ENCODE measurements around the gene MCOLN3. TPM values are rescaled to one million over a fixed set of nuclear protein-coding genes. Genes with fewer than 3 reads are reported as not detected.

MCOLN3 gene, protein sequence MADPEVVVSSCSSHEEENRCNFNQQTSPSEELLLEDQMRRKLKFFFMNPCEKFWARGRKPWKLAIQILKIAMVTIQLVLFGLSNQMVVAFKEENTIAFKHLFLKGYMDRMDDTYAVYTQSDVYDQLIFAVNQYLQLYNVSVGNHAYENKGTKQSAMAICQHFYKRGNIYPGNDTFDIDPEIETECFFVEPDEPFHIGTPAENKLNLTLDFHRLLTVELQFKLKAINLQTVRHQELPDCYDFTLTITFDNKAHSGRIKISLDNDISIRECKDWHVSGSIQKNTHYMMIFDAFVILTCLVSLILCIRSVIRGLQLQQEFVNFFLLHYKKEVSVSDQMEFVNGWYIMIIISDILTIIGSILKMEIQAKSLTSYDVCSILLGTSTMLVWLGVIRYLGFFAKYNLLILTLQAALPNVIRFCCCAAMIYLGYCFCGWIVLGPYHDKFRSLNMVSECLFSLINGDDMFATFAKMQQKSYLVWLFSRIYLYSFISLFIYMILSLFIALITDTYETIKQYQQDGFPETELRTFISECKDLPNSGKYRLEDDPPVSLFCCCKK
- total RNA-seq = 0.33 and 1.0 TPM in 2 replicates

DNA sequence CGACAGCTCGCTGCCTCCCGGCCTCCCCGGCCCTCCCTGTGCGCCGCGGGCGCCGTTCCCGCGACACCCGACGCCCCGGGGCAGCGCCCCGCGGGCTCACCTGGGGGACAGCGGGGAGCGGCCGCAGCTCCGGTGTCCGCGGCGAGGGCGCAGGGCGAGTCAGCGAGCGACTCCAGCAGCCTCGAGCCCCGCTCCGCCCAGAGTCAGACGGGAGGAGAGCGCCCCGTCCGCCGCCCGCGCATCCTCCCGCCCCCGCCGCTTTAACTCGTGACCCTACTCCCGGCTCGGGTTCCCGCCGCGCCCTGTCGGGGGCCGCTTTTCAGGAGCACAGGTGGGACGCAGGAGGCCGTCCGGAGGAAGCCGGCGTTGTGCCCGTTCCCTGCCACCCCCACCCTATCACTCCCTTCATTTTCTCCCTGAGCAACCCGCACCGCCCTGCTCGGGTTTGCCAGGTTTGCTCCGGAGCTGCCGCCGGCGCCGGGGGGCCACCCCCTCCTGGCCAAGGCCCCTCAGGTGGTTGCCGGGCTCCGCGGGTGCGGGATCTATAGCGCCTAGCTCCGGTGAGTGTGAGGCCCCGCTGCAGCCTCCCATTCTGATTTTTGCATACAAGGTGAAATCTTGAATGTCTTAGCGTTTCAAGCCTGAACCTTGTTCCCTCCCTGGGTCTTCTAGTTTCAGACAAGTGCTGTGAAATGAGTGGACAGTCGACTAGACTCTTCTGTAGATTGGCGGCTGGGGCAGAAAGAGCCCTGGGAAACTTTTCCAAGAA, at the start of gene MCOLN3:
TSS of gene MCOLN3 (minus strand) at position 205 of the 769 bp plus-strand sequence. CDS start 3,140 bp downstream, outside the sequence.

DNA sequence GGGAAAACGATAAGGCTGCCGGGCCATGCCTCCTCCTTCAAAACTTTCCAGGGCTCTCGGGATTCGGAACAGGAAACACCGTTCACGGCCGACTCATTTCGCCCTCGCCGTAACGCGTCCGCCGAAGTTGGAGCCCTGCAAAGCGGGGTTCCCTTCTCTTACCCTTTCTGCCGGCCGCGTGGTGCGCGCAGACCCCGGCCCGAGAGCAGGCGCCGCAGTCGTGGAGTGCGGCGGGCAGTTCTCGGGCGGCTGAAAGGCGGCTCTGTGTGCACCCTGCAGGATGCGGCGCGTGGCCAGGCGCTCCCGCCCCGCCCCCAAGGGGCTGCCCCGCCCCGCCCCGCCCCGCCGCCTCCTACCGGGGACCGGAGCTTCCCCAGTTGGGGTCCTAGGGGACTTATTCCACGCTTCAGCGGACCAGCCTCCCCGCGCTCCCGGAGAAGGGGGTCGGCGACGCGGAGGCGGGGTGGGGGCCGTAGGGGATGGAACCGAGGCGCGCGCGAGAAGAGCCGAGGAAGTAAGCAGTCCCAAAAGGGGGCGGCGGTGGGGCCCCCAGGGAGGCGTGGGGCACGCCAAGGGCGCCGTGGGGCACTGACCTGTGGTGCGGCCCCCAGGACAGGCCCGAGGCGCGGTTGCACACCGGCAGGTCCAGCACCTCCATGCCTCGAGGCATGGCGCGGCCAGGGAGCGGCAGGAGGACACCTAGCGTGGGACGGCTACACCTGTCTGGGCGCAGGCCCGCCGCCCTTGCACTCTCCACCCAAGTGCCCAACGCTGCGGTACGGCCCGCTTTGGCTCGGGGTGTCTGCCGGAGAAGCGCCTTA, 51.2 kb downstream of the MCOLN3 start, which contains the start of gene MCOLN2:
TSS of gene MCOLN2 (minus strand) at position 268 of the 821 bp plus-strand sequence. CDS start at position 27, 241 bp downstream.

Other genes starting within 250 kb of the MCOLN3 start
- 0.16 and 0.25 TPM in 2 replicates for gene LPAR3, start 155.3 kb downstream of the MCOLN3 start, total RNA-seq
- gene MCOLN2, start 51.4 kb downstream of the MCOLN3 start, total RNA-seq = 0.49 and 1.3 TPM in 2 replicates
- 2.4 and 5.2 TPM in 2 replicates for gene SYDE2, start 152.5 kb upstream of the MCOLN3 start, total RNA-seq
- gene C1orf52, start 211.2 kb upstream of the MCOLN3 start, total RNA-seq = 16.2 and 16.3 TPM in 2 replicates
- 20.9 and 29.8 TPM in 2 replicates for gene BCL10, start 228.1 kb upstream of the MCOLN3 start, total RNA-seq